Panc1 (cell line): ENCODE data around the gene AIMP2. TPM values are rescaled to one million over a fixed set of nuclear protein-coding genes. Genes with fewer than 3 reads are reported as not detected.

ENCODE experiments used
- ATAC-seq: fragments of 200-7000 bp; cut with Tn5 transposase; 2 replicates; pipeline ENCODE4 v1.9.1; 2020; ENCODE audit warnings: mild to moderate bottlenecking, moderate library complexity
- BruUV-seq: library from RNA; stranded (reverse); fragments of 400-500 nt; replicated peaks from 2 replicates; lab custom pipeline; 2021; lab: Mats Ljungman, UMichigan
- CTCF ChIA-PET: fragments of 300-600 bp; sonication (Branson Sonifier 250); formaldehyde crosslinking; loops from one replicate; lab custom pipeline; 2022; ENCODE audit warnings: antibody characterized with exemption; lab: Charles Lee
- POLR2A ChIA-PET: fragments of 300-600 bp; sonication (Branson Sonifier 250); formaldehyde crosslinking; loops from one replicate; lab custom pipeline; 2022; ENCODE audit warnings: antibody characterized with exemption; lab: Charles Lee
- DNase-seq: peaks from one replicate; pipeline ENCODE4 v3.0.0-alpha.2; 2010; ENCODE audit warnings: low read depth, low spot score
- H3K27ac ChIP-seq: 2 replicates; pipeline ENCODE4 v1.5.1; 2011; ENCODE audit warnings: mild to moderate bottlenecking, low read length, inconsistent platforms
- H3K27me3 ChIP-seq: fragments of 200-500 bp; sonication (Bioruptor generic); 2 replicates; pipeline ENCODE4 v1.6.0; 2014; ENCODE audit warnings: low read length, inconsistent platforms; ENCODE audit not compliant: control insufficient read depth, insufficient read depth
- H3K36me3 ChIP-seq: fragments of 200-500 bp; sonication (Bioruptor generic); 2 replicates; pipeline ENCODE4 v1.5.1; 2014; ENCODE audit warnings: inconsistent platforms, mild to moderate bottlenecking, low read length, moderate library complexity; ENCODE audit not compliant: control insufficient read depth, insufficient read depth
- H3K4me1 ChIP-seq: 2 replicates; pipeline ENCODE4 v1.5.1; 2011; ENCODE audit warnings: inconsistent platforms, mild to moderate bottlenecking, low read length, moderate library complexity; ENCODE audit not compliant: control insufficient read depth, insufficient read depth
- H3K4me3 ChIP-seq, 2 experiments: 2 replicates each; pipeline ENCODE4 v1.5.1; 2011 to 2012; ENCODE audit warnings: low read depth in 2 of 2, low read length in 2 of 2, mild to moderate bottlenecking in 2 of 2, inconsistent platforms in 1 of 2, moderate library complexity in 1 of 2
- H3K9me3 ChIP-seq: fragments of 200-500 bp; sonication (Bioruptor generic); 2 replicates; pipeline ENCODE4 v1.5.1; 2014; ENCODE audit warnings: low read depth, mild to moderate bottlenecking, inconsistent platforms, low read length, moderate library complexity; ENCODE audit not compliant: control insufficient read depth, insufficient read depth
- POLR2AphosphoS5 ChIP-seq: IDR thresholded peaks from 2 replicates; pipeline ENCODE4 v1.6.1; 2012; ENCODE audit warnings: mild to moderate bottlenecking, low read depth, low read length, moderate library complexity
- REST ChIP-seq, 2 experiments: IDR thresholded peaks; 2 replicates each; pipeline ENCODE4 v1.6.1; 2011 to 2012; ENCODE audit warnings: low read depth in 2 of 2, control low read depth in 1 of 2, low read length in 1 of 2, mild to moderate bottlenecking in 1 of 2, moderate library complexity in 1 of 2; ENCODE audit not compliant: insufficient read depth in 1 of 2
- SIN3A ChIP-seq: IDR thresholded peaks from 2 replicates; pipeline ENCODE4 v1.6.1; 2012; ENCODE audit warnings: low read depth, mild to moderate bottlenecking, low read length, moderate library complexity, borderline replicate concordance; ENCODE audit not compliant: insufficient read depth
- TCF7L2 ChIP-seq: IDR thresholded peaks from 2 replicates; pipeline ENCODE4 v1.6.1; 2011; ENCODE audit warnings: mild to moderate bottlenecking, low read depth, low read length, inconsistent platforms
- in situ Hi-C: cut with HindIII; loops from 2 replicates; pipeline ENCODE4 v1.10.0; 2016; ENCODE audit warnings: low sequenced_read_pairs, low pct_unique_long_range_greater_than_20kb
- intact Hi-C: fragments of 100-400 bp; cut with micrococcal nuclease; formaldehyde crosslinking; loops from one replicate; pipeline ENCODE4 v1.10.0; 2022; ENCODE audit not compliant: unreplicated experiment
- total RNA-seq: library from RNA; stranded (reverse); gene quantifications from one replicate; pipeline ENCODE4 v1.2.1, GENCODE V29; 2021; ENCODE audit not compliant: unreplicated experiment
- TF ChIP-seq, protein P1 (sequence below): fragments of 450-650 bp; IDR thresholded peaks from 2 replicates; pipeline ENCODE4 v1.5.1; 2017; ENCODE audit warnings: mild to moderate bottlenecking

The AIMP2 gene
- total RNA-seq, 1 experiment from 2014 or later, result 126 TPM

DNA sequence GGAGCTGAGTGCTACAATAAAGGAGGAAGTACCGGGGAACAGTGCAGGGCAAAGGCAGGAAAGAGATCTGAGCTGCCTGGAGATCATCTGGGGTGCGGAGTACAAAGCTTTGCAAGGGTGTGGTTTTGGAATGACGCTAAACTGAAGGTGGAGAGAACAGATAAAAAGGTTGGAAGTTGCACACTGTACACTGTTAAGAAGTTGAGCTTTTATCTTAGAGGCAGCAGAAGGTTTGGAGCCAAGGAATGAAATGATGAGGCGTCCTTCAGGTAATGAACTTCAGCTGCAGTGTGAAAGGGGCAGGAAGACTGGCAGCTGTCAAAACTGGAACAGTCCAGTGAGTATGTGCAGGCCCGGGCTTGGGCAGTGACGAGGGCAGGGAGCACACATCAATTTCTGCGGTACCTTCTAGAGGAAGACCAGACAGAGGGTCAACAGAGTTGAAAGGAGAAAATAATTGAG, 14.9 kb downstream of the AIMP2 start:
- ChIA-PET CTCF (interaction anchor here (0.6 kb wide), 1 partner anchor 27 kb away, joined by 3 read pairs; no protein-coding TSS in a partner anchor), POLR2A (interaction anchor here (0.7 kb wide), 1 partner anchor 1821 kb away, joined by 5 read pairs; no protein-coding TSS in a partner anchor)
- Histone ChIP-seq H3K27me3 (no peaks in the 10 kb centered on the region), H3K4me3 (no peak overlapping the region), H3K36me3 (peaks cover 25% of the 10 kb centered on the region), H3K9me3 (no peaks in the 10 kb centered on the region), H3K4me1 (no peaks in the 10 kb centered on the region), H3K27ac (no peak overlapping the region)
- ATAC-seq (no peak), DNase-seq (no peak)
- intact Hi-C loops (no loop called here), in situ Hi-C loops (no loop called here)
- TF ChIP-seq SIN3A (no peak), TCF7L2 (no peak), POLR2AphosphoS5 (no peak), REST (IDR thresholded peaks at IDR 0.05; ENCODE audit: insufficient read depth in 1 of 2, low read depth in 2 of 2, low read length in 1 of 2) (no peak)
- TF ChIP-seq, protein P1, sequence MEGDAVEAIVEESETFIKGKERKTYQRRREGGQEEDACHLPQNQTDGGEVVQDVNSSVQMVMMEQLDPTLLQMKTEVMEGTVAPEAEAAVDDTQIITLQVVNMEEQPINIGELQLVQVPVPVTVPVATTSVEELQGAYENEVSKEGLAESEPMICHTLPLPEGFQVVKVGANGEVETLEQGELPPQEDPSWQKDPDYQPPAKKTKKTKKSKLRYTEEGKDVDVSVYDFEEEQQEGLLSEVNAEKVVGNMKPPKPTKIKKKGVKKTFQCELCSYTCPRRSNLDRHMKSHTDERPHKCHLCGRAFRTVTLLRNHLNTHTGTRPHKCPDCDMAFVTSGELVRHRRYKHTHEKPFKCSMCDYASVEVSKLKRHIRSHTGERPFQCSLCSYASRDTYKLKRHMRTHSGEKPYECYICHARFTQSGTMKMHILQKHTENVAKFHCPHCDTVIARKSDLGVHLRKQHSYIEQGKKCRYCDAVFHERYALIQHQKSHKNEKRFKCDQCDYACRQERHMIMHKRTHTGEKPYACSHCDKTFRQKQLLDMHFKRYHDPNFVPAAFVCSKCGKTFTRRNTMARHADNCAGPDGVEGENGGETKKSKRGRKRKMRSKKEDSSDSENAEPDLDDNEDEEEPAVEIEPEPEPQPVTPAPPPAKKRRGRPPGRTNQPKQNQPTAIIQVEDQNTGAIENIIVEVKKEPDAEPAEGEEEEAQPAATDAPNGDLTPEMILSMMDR, result no peak
- BruUV-seq, result TSS peak; percentile 93

DNA sequence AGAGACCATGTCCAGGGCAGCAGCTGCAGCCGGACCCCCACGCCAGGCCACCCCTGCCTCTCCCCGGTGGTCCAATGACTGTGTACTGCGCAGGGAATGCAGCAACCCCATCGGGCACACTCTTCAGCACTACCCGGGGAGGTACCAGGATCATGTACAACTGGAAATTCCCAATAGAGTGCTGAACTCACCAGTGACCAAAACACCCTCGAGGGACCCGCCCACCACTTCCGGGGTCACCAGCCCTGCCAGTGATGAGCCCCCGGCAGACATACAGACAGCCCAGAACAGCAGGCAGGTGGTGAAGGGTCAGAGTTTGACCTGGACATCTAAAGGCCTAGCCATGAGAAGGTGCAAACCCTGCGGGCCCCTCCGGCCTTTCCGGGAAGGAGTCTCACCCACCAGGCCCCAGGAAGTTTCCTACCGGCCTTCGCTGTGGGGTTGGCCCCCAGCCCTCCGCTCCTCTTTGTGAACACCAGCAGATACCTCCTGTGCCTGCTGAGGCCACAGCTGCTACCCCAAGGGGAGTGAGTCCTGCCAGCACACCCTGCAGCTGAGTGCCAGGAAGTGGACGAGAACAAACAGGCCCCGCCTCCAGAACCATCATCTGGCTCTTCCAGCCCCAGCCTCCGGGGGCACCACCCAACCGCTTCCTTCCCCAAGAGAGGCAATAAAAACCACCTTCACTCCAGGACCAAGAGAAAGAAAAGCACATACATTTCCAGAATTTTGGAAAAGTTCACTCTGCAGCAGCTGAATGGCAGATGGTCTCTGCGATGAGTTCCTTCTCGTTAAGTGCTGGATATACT, 17.1 kb downstream of the AIMP2 start:
- H3K4me1 ChIP-seq, result no peaks in the 10 kb centered on the region
- ATAC-seq (peak; percentile 88), DNase-seq (no peak)
- no peak for TF ChIP-seq SIN3A
- no peaks in the 10 kb centered on the region for H3K9me3 ChIP-seq
- H3K27ac ChIP-seq, result no peak overlapping the region
- BruUV-seq, result no TSS peak
- in situ Hi-C loops (loop anchor here (5.0 kb wide), 1 partner anchor 91 kb away; no protein-coding TSS in a partner anchor), intact Hi-C loops (no loop called here)
- ChIA-PET CTCF (interaction anchor here (1.3 kb wide), 1 partner anchor 343 kb away, joined by 5 read pairs; no protein-coding TSS in a partner anchor), POLR2A (interaction anchor here (0.6 kb wide), 2 partner anchors 16 to 20 kb away, joined by 3 to 4 read pairs; no protein-coding TSS in a partner anchor)
- no peaks in the 10 kb centered on the region for H3K27me3 ChIP-seq
- H3K36me3 ChIP-seq, result peaks cover 24% of the 10 kb centered on the region
- H3K4me3 ChIP-seq, result no peak overlapping the region
